ENCODE results near the gene RRBP1.

Gene RRBP1

DNA sequence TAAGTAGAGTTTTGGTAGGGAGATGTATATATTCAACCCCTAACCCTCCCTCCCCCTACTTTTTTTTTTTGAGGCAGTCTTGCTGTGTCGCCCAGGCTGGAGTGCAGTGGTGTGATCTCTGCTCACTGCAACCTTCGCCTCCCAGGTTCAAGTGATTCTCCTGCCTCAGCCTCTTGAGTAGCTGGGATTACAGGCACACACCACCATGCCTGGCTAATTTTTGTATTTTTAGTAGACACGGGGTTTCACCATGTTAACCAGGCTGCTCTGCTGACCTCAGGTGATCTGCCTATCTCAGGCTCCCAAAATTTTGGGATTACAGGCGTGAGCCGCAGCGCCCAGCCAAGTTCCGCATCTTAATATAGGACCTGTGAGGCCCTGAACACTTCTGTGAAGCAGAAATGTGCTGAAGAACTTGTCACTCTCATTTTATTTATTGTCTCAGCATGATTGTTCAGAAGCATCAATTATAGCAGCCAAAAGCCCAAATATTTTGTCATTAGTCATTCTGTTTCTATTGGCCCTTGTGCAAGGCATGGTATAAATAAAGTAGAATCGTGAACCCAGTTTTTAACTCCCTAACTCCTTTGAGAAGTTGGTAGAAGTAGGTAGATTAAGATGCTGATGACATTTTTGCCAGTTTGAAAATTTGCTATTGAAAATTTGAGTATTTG is 92.7 kb downstream of the RRBP1 start:
- Histone ChIP-seq H3K36me3 (ENCODE audit: insufficient read depth, low read length) (peaks cover 3% of the 10 kb centered on the region; the same call in 1 of the 2 replicates), H3K27me3 (ENCODE audit: insufficient read depth, low read length, poor library complexity, severe bottlenecking) (no peaks in the 10 kb centered on the region), H3K79me2 (ENCODE audit: insufficient read depth, low read length) (peaks cover 96% of the 10 kb centered on the region), H3K4me2 (ENCODE audit: low read depth, low read length, poor library complexity, severe bottlenecking) (no peak overlapping the region), H3K9me3 (ENCODE audit: insufficient read depth, low read depth, low read length) (no peaks in the 10 kb centered on the region), H2AFZ (ENCODE audit: low read length) (no peak overlapping the region), H4K20me1 (ENCODE audit: insufficient read depth, low read length, poor library complexity, severe bottlenecking) (peaks cover 70% of the 10 kb centered on the region), H3K9ac (ENCODE audit: low read depth, low read length, poor library complexity, severe bottlenecking) (no peak overlapping the region), H3F3A (ENCODE audit: low read depth) (0 out of 2 replicates have a peak, but pooled peaks cover 4% of the 10 kb centered on the region), H3K9me2 (replicated peaks; ENCODE audit: low read depth, low read length) (no peaks in the 10 kb centered on the region), H3K4me3 (ENCODE audit: low read length, poor library complexity, severe bottlenecking) (no peak overlapping the region), H3K4me1 (ENCODE audit: insufficient read depth, low read length, poor library complexity, severe bottlenecking) (peaks cover 11% of the 10 kb centered on the region)
- no peak for TF ChIP-seq EZH2phosphoT487 (IDR thresholded peaks at IDR 0.05; ENCODE audit: borderline replicate concordance)
- TF ChIP-seq, protein P1, sequence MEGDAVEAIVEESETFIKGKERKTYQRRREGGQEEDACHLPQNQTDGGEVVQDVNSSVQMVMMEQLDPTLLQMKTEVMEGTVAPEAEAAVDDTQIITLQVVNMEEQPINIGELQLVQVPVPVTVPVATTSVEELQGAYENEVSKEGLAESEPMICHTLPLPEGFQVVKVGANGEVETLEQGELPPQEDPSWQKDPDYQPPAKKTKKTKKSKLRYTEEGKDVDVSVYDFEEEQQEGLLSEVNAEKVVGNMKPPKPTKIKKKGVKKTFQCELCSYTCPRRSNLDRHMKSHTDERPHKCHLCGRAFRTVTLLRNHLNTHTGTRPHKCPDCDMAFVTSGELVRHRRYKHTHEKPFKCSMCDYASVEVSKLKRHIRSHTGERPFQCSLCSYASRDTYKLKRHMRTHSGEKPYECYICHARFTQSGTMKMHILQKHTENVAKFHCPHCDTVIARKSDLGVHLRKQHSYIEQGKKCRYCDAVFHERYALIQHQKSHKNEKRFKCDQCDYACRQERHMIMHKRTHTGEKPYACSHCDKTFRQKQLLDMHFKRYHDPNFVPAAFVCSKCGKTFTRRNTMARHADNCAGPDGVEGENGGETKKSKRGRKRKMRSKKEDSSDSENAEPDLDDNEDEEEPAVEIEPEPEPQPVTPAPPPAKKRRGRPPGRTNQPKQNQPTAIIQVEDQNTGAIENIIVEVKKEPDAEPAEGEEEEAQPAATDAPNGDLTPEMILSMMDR (conservative IDR thresholded peaks at IDR 0.05; ENCODE audit: low read length) = no peak

DNA sequence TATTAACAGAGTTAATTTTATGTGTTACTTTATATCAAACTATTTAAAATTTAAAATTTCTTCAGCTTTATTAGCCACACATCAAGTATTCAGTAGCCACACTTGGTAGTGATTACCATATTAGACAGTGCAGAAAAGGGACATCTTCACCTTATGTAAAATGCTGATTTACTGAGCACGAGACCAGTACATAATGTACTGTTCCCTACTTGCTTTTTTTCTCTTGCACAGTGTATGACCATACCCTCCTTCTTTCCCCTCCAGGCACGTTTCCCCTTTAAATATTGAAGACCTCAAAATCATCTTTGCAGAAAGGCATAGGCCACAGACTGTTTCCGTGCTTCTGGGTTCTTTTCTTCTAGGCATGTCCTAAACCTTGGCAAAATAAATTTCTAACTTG is 94.2 kb downstream of the RRBP1 start:
- Histone ChIP-seq H2AFZ (ENCODE audit: low read length) (no peak overlapping the region), H3K27me3 (ENCODE audit: insufficient read depth, low read length, poor library complexity, severe bottlenecking) (no peaks in the 10 kb centered on the region), H3K4me2 (ENCODE audit: low read depth, low read length, poor library complexity, severe bottlenecking) (no peak overlapping the region), H3K9ac (ENCODE audit: low read depth, low read length, poor library complexity, severe bottlenecking) (no peak overlapping the region), H3K4me1 (ENCODE audit: insufficient read depth, low read length, poor library complexity, severe bottlenecking) (peaks cover 13% of the 10 kb centered on the region), H3K9me2 (replicated peaks; ENCODE audit: low read depth, low read length) (no peaks in the 10 kb centered on the region), H3K79me2 (ENCODE audit: insufficient read depth, low read length) (peaks cover 97% of the 10 kb centered on the region), H3K9me3 (ENCODE audit: insufficient read depth, low read depth, low read length) (no peaks in the 10 kb centered on the region), H4K20me1 (ENCODE audit: insufficient read depth, low read length, poor library complexity, severe bottlenecking) (peaks cover 70% of the 10 kb centered on the region), H3K4me3 (ENCODE audit: low read length, poor library complexity, severe bottlenecking) (no peak overlapping the region), H3F3A (ENCODE audit: low read depth) (0 out of 2 replicates have a peak, but pooled peaks cover 4% of the 10 kb centered on the region), H3K36me3 (ENCODE audit: insufficient read depth, low read length) (peaks cover 3% of the 10 kb centered on the region; the same call in 1 of the 2 replicates)
- TF ChIP-seq EZH2phosphoT487 (IDR thresholded peaks at IDR 0.05; ENCODE audit: borderline replicate concordance) = no peak
- TF ChIP-seq, protein P1 (conservative IDR thresholded peaks at IDR 0.05; ENCODE audit: low read length) = no peak

DNA sequence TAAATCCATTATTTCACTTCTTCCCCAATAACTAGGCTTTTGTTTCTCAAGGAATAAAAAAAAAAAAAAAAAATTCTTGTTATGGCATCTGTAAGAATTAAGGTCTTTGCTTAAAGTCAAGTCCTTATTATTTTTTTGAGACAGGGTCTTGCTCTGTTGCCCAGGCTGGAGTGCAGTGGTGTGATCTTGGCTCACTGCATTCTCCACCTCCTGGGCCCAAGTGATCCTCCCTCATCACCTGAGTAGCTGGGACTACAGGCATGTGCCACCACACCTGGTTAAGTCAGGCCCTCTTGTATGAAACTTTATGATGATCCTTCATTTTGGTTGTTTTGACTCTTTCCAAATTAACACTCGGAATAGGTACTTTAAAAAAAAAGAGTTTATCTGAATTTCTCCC is 94.9 kb downstream of the RRBP1 start:
- H3K9me3 ChIP-seq (ENCODE audit: insufficient read depth, low read depth, low read length) = no peaks in the 10 kb centered on the region
- H3K36me3 ChIP-seq (ENCODE audit: insufficient read depth, low read length) = no peaks in the 10 kb centered on the region; the same call in 1 of the 2 replicates
- H3K4me1 ChIP-seq (ENCODE audit: insufficient read depth, low read length, poor library complexity, severe bottlenecking) = peaks cover 18% of the 10 kb centered on the region
- H3K4me3 ChIP-seq (ENCODE audit: low read length, poor library complexity, severe bottlenecking) = no peak overlapping the region
- no peaks in the 10 kb centered on the region for H3K9me2 ChIP-seq (replicated peaks; ENCODE audit: low read depth, low read length)
- H3F3A ChIP-seq (ENCODE audit: low read depth) = 0 out of 2 replicates have a peak, but pooled peaks cover 4% of the 10 kb centered on the region
- no peak overlapping the region for H2AFZ ChIP-seq (ENCODE audit: low read length)
- H3K9ac ChIP-seq (ENCODE audit: low read depth, low read length, poor library complexity, severe bottlenecking) = no peak overlapping the region
- H3K27me3 ChIP-seq (ENCODE audit: insufficient read depth, low read length, poor library complexity, severe bottlenecking) = no peaks in the 10 kb centered on the region
- TF ChIP-seq, protein P1 (conservative IDR thresholded peaks at IDR 0.05; ENCODE audit: low read length) = no peak
- no peak for TF ChIP-seq EZH2phosphoT487 (IDR thresholded peaks at IDR 0.05; ENCODE audit: borderline replicate concordance)
- peaks cover 97% of the 10 kb centered on the region for H3K79me2 ChIP-seq (ENCODE audit: insufficient read depth, low read length)
- H3K4me2 ChIP-seq (ENCODE audit: low read depth, low read length, poor library complexity, severe bottlenecking) = no peak overlapping the region
- H4K20me1 ChIP-seq (ENCODE audit: insufficient read depth, low read length, poor library complexity, severe bottlenecking) = peaks cover 73% of the 10 kb centered on the region
